Upper lobe of left lung (tissue), 6 donors: Measurements from ENCODE around the gene TOGARAM1. TPM values are rescaled to one million over a fixed set of nuclear protein-coding genes. Genes with fewer than 3 reads are reported as not detected.

Source experiments
- ATAC-seq, 2 donors: fragments of 200-7000 bp; cut with Tn5 transposase; one replicate each; pipeline ENCODE4 v1.9.1; 2022; ENCODE audit warnings: mild to moderate bottlenecking in 2 of 2, moderate library complexity in 2 of 2; ENCODE audit not compliant: low FRiP score in 2 of 2
- DNase-seq, 2 donors: peaks; one replicate each; pipeline ENCODE4 v3.0.0-alpha.2; 2019 to 2020
- H3K27ac ChIP-seq, 4 donors: fragments of 200-600 bp; sonication (generic); one replicate each; pipeline ENCODE4 v1.5.1; 2016 to 2019
- H3K27me3 ChIP-seq, 4 donors: fragments of 200-600 bp; sonication (generic); one replicate each; pipeline ENCODE4 v1.5.1; 2017 to 2019
- H3K36me3 ChIP-seq, 4 donors: fragments of 200-600 bp; sonication (generic); one replicate each; pipeline ENCODE4 v1.5.1; 2016 to 2019
- H3K4me1 ChIP-seq, 4 donors: fragments of 200-600 bp; sonication (generic); one replicate each; pipeline ENCODE4 v1.5.1; 2018 to 2019
- H3K4me3 ChIP-seq, 4 donors: fragments of 200-600 bp; sonication (generic); one replicate each; pipeline ENCODE4 v1.5.1; 2017 to 2019; ENCODE audit warnings: mild to moderate bottlenecking in 2 of 4, moderate library complexity in 1 of 4
- H3K9me3 ChIP-seq, 4 donors: fragments of 200-600 bp; sonication (generic); one replicate each; pipeline ENCODE4 v1.5.1; 2018 to 2019
- CTCF ChIP-seq, 6 experiments: fragments of 450-650 bp in 4 of 6; fragments of 200-600 bp in 2 of 6; sonication (generic) in 2 of 6; IDR thresholded peaks; one replicate each; pipeline ENCODE4 v1.5.1; 2016 to 2019; ENCODE audit warnings: antibody characterized with exemption in 6 of 6
- EP300 ChIP-seq, 4 donors: sonication (generic); formaldehyde crosslinking; IDR thresholded peaks; one replicate each; pipeline ENCODE4 v1.5.1; 2017; ENCODE audit warnings: antibody characterized with exemption in 4 of 4, control low read depth in 2 of 4
- POLR2A ChIP-seq, 4 donors: fragments of 450-650 bp; IDR thresholded peaks; one replicate each; pipeline ENCODE4 v1.5.1; 2016 to 2017; ENCODE audit warnings: antibody characterized with exemption in 4 of 4, mild to moderate bottlenecking in 2 of 4
- POLR2AphosphoS5 ChIP-seq, 2 donors: sonication (generic); formaldehyde crosslinking; IDR thresholded peaks; one replicate each; pipeline ENCODE4 v1.5.1; 2017; ENCODE audit warnings: antibody characterized with exemption in 2 of 2
- WGBS, 2 donors: methylation state at CpG; one replicate each; pipeline ENCODE4 v1.1.5; 2017 to 2018; 5-methylcytosine and 5-hydroxymethylcytosine counted together
- total RNA-seq, 6 donors: library from RNA; depleted of rRNA in 4 of 6; stranded (reverse); fragments of >200 nt in 4 of 6; gene quantifications; one replicate each; pipeline versions ENCODE4 v1.1.0 to v1.2.1, GENCODE V29; 2016 to 2021
- donor health status: DM: no; HTN: no; CAD: no; lungs with moderate emphysema.
- donor health status: DM: no; HTN: yes; CAD: no; lungs with severe emphysema.

Gene TOGARAM1
- total RNA-seq, 6 donors from 2014 or later = 11.3 to 42.3 (median 16.2) TPM

- H3K36me3 ChIP-seq = no peaks in the 10 kb centered on the region
- DNase-seq (peak in 1 of 2 donors; percentile 86), ATAC-seq (peak; percentile 55 to 70)
- TF ChIP-seq POLR2AphosphoS5 (IDR thresholded peaks at IDR 0.05) (no peak), POLR2A (IDR thresholded peaks at IDR 0.05) (no peak)
- no peaks in the 10 kb centered on the region for H3K27me3 ChIP-seq
- 6% methylated on average over 27 to 37 of the region's 39 CpGs for WGBS, 2 donors
- peak overlapping the region; percentile 90 to 93 (median 90) for H3K4me3 ChIP-seq
- H3K4me1 ChIP-seq = peaks cover 43 to 75% (median 62%) of the 10 kb centered on the region in 4 donors
- H3K27ac ChIP-seq = peak overlapping the region; percentile 87 to 92 (median 90)
- no peaks in the 10 kb centered on the region for H3K9me3 ChIP-seq
These were observed 499 bp downstream of the TOGARAM1 start for GRCh38 chr14:44962334-44963043.

- no peaks in the 10 kb centered on the region for H3K36me3 ChIP-seq
- peaks cover 47 to 75% (median 64%) of the 10 kb centered on the region in 4 donors for H3K4me1 ChIP-seq
- no peaks in the 10 kb centered on the region for H3K27me3 ChIP-seq
- H3K4me3 ChIP-seq = peak overlapping the region; percentile 90 to 93 (median 90)
- DNase-seq = no peak
- no peaks in the 10 kb centered on the region for H3K9me3 ChIP-seq
- no peak for ATAC-seq
- 20 to 32% methylated on average over 9 to 13 of the region's 13 CpGs for WGBS, 2 donors
- H3K27ac ChIP-seq = peak overlapping the region; percentile 87 to 92 (median 90)
- TF ChIP-seq POLR2A (IDR thresholded peaks at IDR 0.05) (no peak), EP300 (IDR thresholded peaks at IDR 0.05) (no peak), CTCF (IDR thresholded peaks at IDR 0.05) (no peak), POLR2AphosphoS5 (IDR thresholded peaks at IDR 0.05) (no peak)
These were observed 1.1 kb downstream of the TOGARAM1 start for GRCh38 chr14:44963044-44963528.

DNA sequence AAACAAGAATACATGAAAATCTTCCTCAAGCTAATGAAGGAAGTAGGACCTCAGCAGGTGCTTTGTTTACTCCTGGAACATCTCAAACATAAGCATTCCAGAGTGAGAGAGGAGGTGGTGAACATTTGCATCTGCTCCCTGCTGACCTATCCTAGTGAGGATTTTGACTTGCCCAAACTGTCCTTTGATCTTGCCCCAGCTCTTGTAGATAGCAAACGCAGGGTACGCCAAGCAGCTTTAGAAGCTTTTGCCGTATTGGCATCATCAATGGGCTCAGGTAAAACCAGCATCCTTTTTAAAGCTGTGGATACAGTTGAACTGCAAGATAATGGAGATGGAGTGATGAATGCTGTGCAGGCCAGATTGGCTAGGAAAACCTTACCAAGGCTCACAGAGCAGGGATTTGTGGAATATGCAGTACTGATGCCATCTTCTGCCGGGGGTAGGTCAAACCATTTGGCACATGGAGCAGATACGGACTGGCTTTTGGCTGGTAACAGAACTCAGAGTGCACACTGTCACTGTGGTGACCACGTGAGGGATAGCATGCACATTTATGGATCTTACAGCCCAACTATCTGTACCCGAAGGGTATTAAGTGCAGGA, 1.9 kb downstream of the TOGARAM1 start:
- TF ChIP-seq EP300 (IDR thresholded peaks at IDR 0.05) (no peak), POLR2AphosphoS5 (IDR thresholded peaks at IDR 0.05) (no peak), CTCF (IDR thresholded peaks at IDR 0.05) (no peak), POLR2A (IDR thresholded peaks at IDR 0.05) (no peak)
- WGBS, 2 donors = 16 to 23% methylated on average over 7 of the region's 7 CpGs
- DNase-seq = no peak
- peak overlapping the region; percentile 29 to 93 (median 90) for H3K4me3 ChIP-seq
- H3K27me3 ChIP-seq = no peaks in the 10 kb centered on the region
- H3K4me1 ChIP-seq = peaks cover 48 to 75% (median 59%) of the 10 kb centered on the region in 4 donors
- no peak for ATAC-seq
- no peak overlapping the region for H3K27ac ChIP-seq
- no peaks in the 10 kb centered on the region for H3K9me3 ChIP-seq
- no peaks in the 10 kb centered on the region for H3K36me3 ChIP-seq

- peaks cover 34 to 61% (median 40%) of the 10 kb centered on the region in 4 donors for H3K4me1 ChIP-seq
- TF ChIP-seq CTCF (IDR thresholded peaks at IDR 0.05) (no peak), POLR2A (IDR thresholded peaks at IDR 0.05) (no peak)
- ATAC-seq (no peak), DNase-seq (no peak)
- no peaks in the 10 kb centered on the region for H3K36me3 ChIP-seq
- no peaks in the 10 kb centered on the region for H3K27me3 ChIP-seq
- no peak overlapping the region for H3K27ac ChIP-seq
- H3K4me3 ChIP-seq = peak overlapping the region in 2 of 4 donors; percentile 21 to 90
- 80 to 85% methylated on average over 4 of the region's 4 CpGs for whole genome bisulfite sequencing, 2 donors
- peaks cover 0 to 7% (median 0%) of the 10 kb centered on the region in 4 donors for H3K9me3 ChIP-seq
These were observed 4.8 kb downstream of the TOGARAM1 start for GRCh38 chr14:44966601-44967336.

DNA sequence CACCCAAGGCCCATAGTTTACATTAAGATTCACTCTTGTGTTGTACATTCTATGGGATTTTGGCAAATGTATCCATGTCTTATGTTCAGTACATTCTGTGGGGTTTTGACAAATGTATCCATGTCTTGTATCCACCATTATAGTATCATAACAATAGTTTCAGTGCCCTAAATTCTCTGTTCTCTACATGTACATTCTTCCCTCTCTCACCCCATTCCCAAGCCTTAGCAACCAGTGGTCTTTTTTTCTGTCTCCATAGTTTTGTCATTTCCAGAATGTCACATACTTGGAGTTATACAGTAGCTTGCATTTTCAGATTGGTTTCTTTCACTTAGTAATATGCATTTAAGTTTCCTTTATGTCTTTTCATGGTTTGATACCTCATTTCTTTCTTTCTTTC, 6.7 kb downstream of the TOGARAM1 start:
- Histone ChIP-seq H3K4me1 (peaks cover 30 to 49% (median 34%) of the 10 kb centered on the region in 4 donors), H3K9me3 (peaks cover 0 to 7% (median 0%) of the 10 kb centered on the region in 4 donors), H3K4me3 (peak overlapping the region in 1 of 4 donors; percentile 7)

More for the DNA sequence above, 6.7 kb downstream of the TOGARAM1 start:
- DNase-seq = no peak
- no peak for ATAC-seq
- Histone ChIP-seq H3K27me3 (no peaks in the 10 kb centered on the region), H3K27ac (no peak overlapping the region), H3K36me3 (no peaks in the 10 kb centered on the region)
- TF ChIP-seq POLR2AphosphoS5 (IDR thresholded peaks at IDR 0.05) (no peak), EP300 (IDR thresholded peaks at IDR 0.05) (no peak), POLR2A (IDR thresholded peaks at IDR 0.05) (no peak), CTCF (IDR thresholded peaks at IDR 0.05) (no peak)
